Sciatic nerve (tissue), 2 donors: ENCODE results near the gene CALCOCO2. TPM values are rescaled to one million over a fixed set of nuclear protein-coding genes. Genes with fewer than 3 reads are reported as not detected.

Source experiments
- ATAC-seq: fragments of 200-7000 bp; cut with Tn5 transposase; one replicate; pipeline ENCODE4 v1.9.1; 2020; ENCODE audit warnings: mild to moderate bottlenecking, moderate library complexity
- DNase-seq: peaks from one replicate; pipeline ENCODE4 v3.0.0-alpha.2; 2020; ENCODE audit warnings: low spot score
- intact Hi-C: fragments of 100-400 bp; cut with DNase I; formaldehyde crosslinking; loops from one replicate; pipeline ENCODE4 v1.14.2; 2022
- total RNA-seq: library from RNA; stranded (reverse); fragmentation: NEBNext Ultra II Directional; extraction: Animal tissue kit (Norgen Biotek cat#: 25700); gene quantifications from one replicate; pipeline ENCODE4 v1.2.1, GENCODE V29; 2021
- donor health status: DM: no; HTN: no; CAD: no.
- donor health status: DM: no; HTN: no; CAD: no.

The CALCOCO2 gene
- total RNA-seq, 1 donor from 2014 or later: 206 TPM

DNA sequence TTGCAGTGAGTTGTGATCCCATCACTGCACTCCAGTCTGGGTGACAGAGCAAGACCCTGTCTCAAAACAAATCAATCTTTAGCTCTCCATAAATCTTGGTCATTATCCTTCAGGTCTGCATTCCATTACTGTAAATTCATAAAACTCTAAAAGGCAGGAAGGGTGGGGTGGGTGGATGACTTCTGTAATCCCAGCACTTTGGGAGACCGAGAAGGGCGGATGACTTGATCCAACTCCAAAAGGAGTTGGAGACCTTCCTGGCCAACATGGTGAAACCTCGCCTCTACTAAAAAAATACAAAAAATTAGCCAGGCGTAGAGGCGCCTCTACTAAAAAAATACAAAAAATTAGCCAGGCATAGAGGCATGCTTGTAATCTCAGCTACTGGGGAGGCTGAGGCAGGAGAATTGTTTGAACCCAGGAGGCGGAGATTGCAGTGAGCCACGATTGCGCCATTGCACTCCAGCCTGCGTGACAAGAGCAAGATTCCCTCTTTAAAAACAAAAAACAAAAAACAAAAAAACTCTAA lies 75.2 kb downstream of the CALCOCO2 start:
- ATAC-seq (no peak), DNase-seq (no peak)
- intact Hi-C loops: no loop called here

DNA sequence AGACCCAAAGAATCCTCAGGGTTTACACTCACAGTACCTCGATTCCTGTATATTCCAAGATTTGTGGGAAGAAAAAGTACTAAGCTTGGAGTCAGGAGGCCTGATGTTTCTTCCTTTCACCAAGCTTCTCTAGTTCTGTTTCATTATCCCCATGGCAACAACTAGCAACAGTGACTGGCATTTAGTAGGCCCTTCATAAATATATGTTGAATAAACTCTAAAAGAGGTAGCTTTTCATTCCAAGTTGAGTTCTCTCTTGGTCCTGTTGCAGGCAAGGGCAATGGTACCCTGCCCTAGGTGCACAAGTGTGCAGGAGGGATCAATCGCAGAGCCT lies 76.8 kb downstream of the CALCOCO2 start:
- DNase-seq: no peak
- intact Hi-C loops: no loop called here
- peak; percentile 9 for ATAC-seq

DNA sequence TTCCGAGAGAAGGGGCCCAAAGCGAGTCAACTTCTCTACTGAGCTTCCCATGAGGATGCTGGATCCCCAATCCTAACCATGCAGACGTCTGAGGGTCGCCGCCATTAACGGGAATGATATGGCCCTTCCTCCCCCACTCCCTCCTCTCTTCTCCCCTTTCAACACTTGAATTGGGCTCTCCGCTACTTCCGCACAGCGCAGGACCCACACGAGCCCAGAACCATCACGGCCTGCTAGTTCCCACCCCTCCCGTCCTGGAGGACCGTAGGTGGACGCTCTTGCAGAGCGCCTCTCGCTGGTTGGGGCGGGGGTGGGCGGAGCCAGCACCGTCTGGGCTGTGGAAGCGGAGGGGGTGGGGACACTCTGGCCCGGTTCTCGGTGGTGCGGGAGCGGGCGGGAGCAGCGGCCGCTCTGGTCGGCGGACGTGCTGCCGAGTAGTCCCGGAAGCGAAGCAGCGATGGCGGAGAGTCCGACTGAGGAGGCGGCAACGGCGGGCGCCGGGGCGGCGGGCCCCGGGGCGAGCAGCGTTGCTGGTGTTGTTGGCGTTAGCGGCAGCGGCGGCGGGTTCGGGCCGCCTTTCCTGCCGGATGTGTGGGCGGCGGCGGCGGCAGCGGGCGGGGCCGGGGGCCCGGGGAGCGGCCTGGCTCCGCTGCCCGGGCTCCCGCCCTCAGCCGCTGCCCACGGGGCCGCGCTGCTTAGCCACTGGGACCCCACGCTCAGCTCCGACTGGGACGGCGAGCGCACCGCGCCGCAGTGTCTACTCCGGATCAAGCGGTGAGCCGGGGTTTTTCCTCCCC lies 77.4 kb downstream of the CALCOCO2 start, which contains the start of gene UBE2Z:
Gene UBE2Z (plus strand): TSS at position 361 of the 797 bp plus-strand sequence. CDS start 97 bp downstream, at position 458.
- DNase-seq (peak; percentile 94), ATAC-seq (peak; percentile 99)
- intact Hi-C loops: no loop called here

DNA sequence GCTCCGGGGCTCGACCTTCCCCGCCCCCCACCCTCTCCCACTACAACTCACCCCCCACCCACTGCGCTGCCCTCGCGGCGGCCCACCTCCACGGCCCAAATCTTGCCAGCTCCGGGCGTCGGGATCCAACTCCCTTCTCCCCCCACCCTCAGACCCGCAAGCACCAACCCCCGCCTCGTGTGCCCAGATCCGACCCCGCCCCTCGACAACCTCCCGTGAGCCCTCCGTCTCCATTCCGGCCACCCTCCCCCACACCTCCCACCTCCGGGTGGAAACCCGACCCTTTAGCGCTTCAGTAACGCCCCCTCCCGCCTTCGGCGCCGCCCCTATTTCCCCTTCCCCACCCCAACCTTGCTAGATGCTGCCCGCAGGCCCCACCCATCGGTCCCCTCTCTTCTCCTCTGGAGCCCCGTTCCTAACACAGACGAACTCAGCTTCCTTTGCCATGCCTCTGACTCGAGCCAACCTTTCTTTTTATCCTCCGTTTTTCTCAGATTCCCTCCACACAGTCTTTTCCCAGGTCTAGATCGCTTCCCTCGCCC lies 78.1 kb downstream of the CALCOCO2 start:
- ATAC-seq (peak; percentile 53), DNase-seq (peak; percentile 88)
- intact Hi-C loops: no loop called here

DNA sequence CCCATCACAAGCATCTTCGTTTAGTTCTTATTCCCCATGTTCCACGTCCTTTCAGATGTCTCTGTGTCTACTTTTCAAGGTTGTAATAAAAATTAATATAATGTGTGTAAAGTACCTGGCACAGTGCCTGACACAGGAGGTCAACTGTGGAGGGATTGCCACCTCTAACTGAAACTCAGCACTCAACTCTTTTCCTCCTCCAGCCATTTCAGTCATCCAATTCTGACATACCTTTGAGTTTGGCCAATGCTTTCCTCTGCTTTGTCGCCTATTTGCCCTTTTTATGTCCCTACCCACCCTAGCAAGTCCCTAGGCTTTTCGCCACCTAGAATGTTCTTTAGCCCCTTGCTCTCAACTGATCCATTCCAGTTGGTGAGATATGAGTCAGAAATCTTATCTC lies 78.9 kb downstream of the CALCOCO2 start:
- DNase-seq (no peak), ATAC-seq (no peak)
- intact Hi-C loops: no loop called here

DNA sequence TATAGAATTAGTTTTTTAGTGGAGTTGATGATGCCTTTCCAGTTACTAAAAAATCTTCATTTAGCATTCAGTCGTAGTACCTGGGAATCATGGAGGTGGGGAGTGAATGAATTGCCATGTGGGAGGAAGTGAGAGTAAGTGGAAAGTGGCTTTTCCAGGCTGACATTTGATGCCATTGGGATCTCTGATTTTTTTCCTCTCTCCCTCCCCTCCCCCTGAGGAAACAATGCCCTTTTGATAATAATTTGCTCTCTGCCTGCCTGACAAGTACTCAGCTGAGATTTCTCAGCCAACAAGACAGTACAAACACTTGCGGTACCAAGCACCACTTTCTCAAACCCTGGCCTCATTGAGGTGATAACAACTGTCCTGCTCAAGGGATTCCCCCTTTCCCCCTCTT lies 79.5 kb downstream of the CALCOCO2 start:
- DNase-seq (no peak), ATAC-seq (no peak)
- intact Hi-C loops: no loop called here

DNA sequence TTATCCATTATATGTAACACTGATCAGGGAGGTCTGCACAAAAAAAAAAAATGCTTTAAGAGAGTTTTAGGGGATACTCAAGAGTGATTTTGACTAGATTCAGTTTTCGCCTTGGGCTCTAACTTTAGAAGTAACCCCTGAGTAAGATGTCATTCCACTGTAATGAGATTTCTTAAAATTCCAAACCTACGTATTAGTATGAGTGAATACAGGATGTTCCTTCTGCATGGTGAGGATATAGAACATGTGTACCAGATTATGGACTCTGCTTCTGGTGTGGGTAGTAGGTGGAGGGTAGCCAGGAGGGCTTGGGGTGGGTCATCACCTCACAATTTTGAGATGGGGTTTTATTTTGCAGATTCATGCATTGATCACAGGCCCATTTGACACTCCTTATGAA lies 81.6 kb downstream of the CALCOCO2 start:
- intact Hi-C loops: no loop called here
- DNase-seq (no peak), ATAC-seq (no peak)

Other genes with a start within 250 kb of the CALCOCO2 start
- 25.6 TPM for gene HOXB3, start 240.8 kb upstream of the CALCOCO2 start, total RNA-seq
- 2.4 TPM for gene HOXB5, start 237.3 kb upstream of the CALCOCO2 start, total RNA-seq
- gene HOXB6, start 226.0 kb upstream of the CALCOCO2 start, total RNA-seq: 6.3 TPM
- 8.1 TPM for gene HOXB7, start 220.0 kb upstream of the CALCOCO2 start, total RNA-seq
- gene HOXB8, start 215.7 kb upstream of the CALCOCO2 start, total RNA-seq: 0.98 TPM
- gene HOXB9, start 204.7 kb upstream of the CALCOCO2 start, total RNA-seq: 0.18 TPM
- gene PRAC1, start 108.5 kb upstream of the CALCOCO2 start, total RNA-seq: not detected
- not detected for gene PRAC2, start 107.8 kb upstream of the CALCOCO2 start, total RNA-seq
- not detected for gene HOXB13, start 102.3 kb upstream of the CALCOCO2 start, total RNA-seq
- gene TTLL6, start 13.8 kb upstream of the CALCOCO2 start, total RNA-seq: 0.27 TPM
- 40.7 TPM for gene ATP5MC1, start 61.8 kb downstream of the CALCOCO2 start, total RNA-seq
- gene UBE2Z, start 77.4 kb downstream of the CALCOCO2 start, total RNA-seq: 66.2 TPM
- gene SNF8, start 113.8 kb downstream of the CALCOCO2 start, total RNA-seq: 57.1 TPM
- not detected for gene GIP, start 137.6 kb downstream of the CALCOCO2 start, total RNA-seq
- gene IGF2BP1, start 166.3 kb downstream of the CALCOCO2 start, total RNA-seq: not detected